Measurements from ENCODE around the gene CRYBG2. TPM values are rescaled to one million over a fixed set of nuclear protein-coding genes. Genes with fewer than 3 reads are reported as not detected.

The CRYBG2 gene
- total and polyA plus RNA-seq, 2 of the 8 experiments (the other 6 are each of a cell fraction or from before 2014, with no cell fraction given): 14.2 to 17.0 TPM

- Histone ChIP-seq H3K4me2 (ENCODE audit: insufficient read depth in 1 of 2, low read depth in 2 of 2, low read length in 2 of 2) (no peak overlapping the region), H3K4ac (replicated peaks; ENCODE audit: insufficient read length, low read depth, low read length) (no peak overlapping the region), H2BK5ac (ENCODE audit: low read depth, low read length) (no peak overlapping the region), H2BK120ac (replicated peaks; ENCODE audit: low read depth, low read length) (no peak overlapping the region), H3K4me1 (replicated peaks in 1 of 4; ENCODE audit: control insufficient read depth in 3 of 4, insufficient read depth in 4 of 4, low read length in 3 of 4) (no peaks in the 10 kb centered on the region; a peak in 1 of 7 replicates), H3K9me3 (ENCODE audit: insufficient read depth in 2 of 2, low read depth in 1 of 2, low read length in 1 of 2) (no peaks in the 10 kb centered on the region), H4K8ac (ENCODE audit: extremely low read depth, insufficient read depth, low read length) (no peak overlapping the region), H4K91ac (replicated peaks; ENCODE audit: insufficient read length, low read length) (no peak overlapping the region), H3K9ac (replicated peaks in 1 of 4; ENCODE audit: extremely low read depth in 1 of 4, low read depth in 3 of 4, low read length in 3 of 4) (no peak overlapping the region), H3K23me2 (ENCODE audit: low read depth, low read length) (no peaks in the 10 kb centered on the region), H3K23ac (ENCODE audit: insufficient read length) (no peak overlapping the region), H3K36me3 (ENCODE audit: control insufficient read depth in 2 of 4, insufficient read depth in 4 of 4, low read length in 3 of 4) (no peaks in the 10 kb centered on the region), H2AFZ (ENCODE audit: low read length) (no peak overlapping the region), H3K4me3 (ENCODE audit: extremely low read depth in 1 of 4, insufficient read depth in 2 of 4, low read depth in 3 of 4, low read length in 4 of 4) (no peak overlapping the region), H3K18ac (ENCODE audit: extremely low read depth, low read length) (no peak overlapping the region), H3K56ac (replicated peaks; ENCODE audit: insufficient read length, low read depth, low read length) (no peak overlapping the region), H4K5ac (ENCODE audit: insufficient read length, low read depth, low read length) (no peak overlapping the region), H3K79me2 (ENCODE audit: control insufficient read depth in 1 of 2, insufficient read depth in 2 of 2, low read length in 2 of 2) (no peaks in the 10 kb centered on the region), H2BK15ac (ENCODE audit: low read length) (no peak overlapping the region), H3K79me1 (ENCODE audit: low read depth, low read length) (no peaks in the 10 kb centered on the region), H3K27ac (ENCODE audit: low read depth, low read length) (no peak overlapping the region), H4K20me1 (replicated peaks in 1 of 2; ENCODE audit: control insufficient read depth in 1 of 2, insufficient read depth in 2 of 2, low read length in 2 of 2) (no peaks in the 10 kb centered on the region), H2BK20ac (ENCODE audit: low read length) (no peak overlapping the region), H2BK12ac (ENCODE audit: low read depth, low read length) (no peak overlapping the region), H3K27me3 (replicated peaks in 1 of 4; ENCODE audit: control insufficient read depth in 3 of 4, extremely low read depth in 1 of 4, insufficient read depth in 3 of 4, low read length in 3 of 4) (peaks cover 0 to 6% (median 2%) of the 10 kb centered on the region in 4 experiments; a peak in 2 of 7 replicates), H2AK5ac (ENCODE audit: low read depth, low read length) (no peak overlapping the region), H3K14ac (ENCODE audit: insufficient read length) (no peak overlapping the region)
- DNase-seq (ENCODE audit: low read depth in 1 of 2, low spot score in 2 of 2): no peak
- WGBS, 2 experiments (ENCODE audit: extremely low coverage in 1 of 2, insufficient coverage in 1 of 2, insufficient read length in 1 of 2, insufficient replicate concordance in 2 of 2, low coverage in 1 of 2, low lambda C conversion rate in 2 of 2, missing lambda C conversion rate in 1 of 2): 92% methylated on average over 6 of the region's 6 CpGs; no CpG with 5 or more reads in 1 of the 2 experiments
- POLR2A ChIA-PET (ENCODE audit: partially characterized antibody): interaction anchor here (1.4 kb wide), 1 partner anchor 10 kb away, joined by 3 read pairs; no protein-coding TSS in a partner anchor
- FAIRE-seq: no peak
- TF ChIP-seq POLR2A (IDR thresholded peaks at IDR 0.05; ENCODE audit: control extremely low read depth in 1 of 2, low read depth in 2 of 2, low read length in 2 of 2): no peak
- CTCF ChIA-PET (ENCODE audit: partially characterized antibody): interaction anchor here (0.7 to 14.1 kb wide), 7 partner anchors 24 to 84 kb away, joined by 3 to 297 read pairs (median 3); partner anchors contain the start of gene SH3BGRL3
Measured at GRCh38 chr1:26367441-26367840, 13.5 kb upstream of the CRYBG2 start.
